Lower leg skin (tissue), 3 donors: ENCODE results near the gene POFUT2.

ENCODE experiments used
- POLR2A ChIP-seq, 2 donors: fragments of 450-650 bp; IDR thresholded peaks; one replicate each; pipeline ENCODE4 v1.6.1; 2016 to 2017; ENCODE audit warnings: antibody characterized with exemption in 2 of 2, mild to moderate bottlenecking in 1 of 2, moderate library complexity in 1 of 2
- TF ChIP-seq, protein P1 (sequence below), 3 donors: fragments of 450-650 bp; IDR thresholded peaks; one replicate each; pipeline ENCODE4 v1.5.1; 2016; ENCODE audit warnings: antibody characterized with exemption in 3 of 3, mild to moderate bottlenecking in 3 of 3, moderate library complexity in 2 of 3

DNA sequence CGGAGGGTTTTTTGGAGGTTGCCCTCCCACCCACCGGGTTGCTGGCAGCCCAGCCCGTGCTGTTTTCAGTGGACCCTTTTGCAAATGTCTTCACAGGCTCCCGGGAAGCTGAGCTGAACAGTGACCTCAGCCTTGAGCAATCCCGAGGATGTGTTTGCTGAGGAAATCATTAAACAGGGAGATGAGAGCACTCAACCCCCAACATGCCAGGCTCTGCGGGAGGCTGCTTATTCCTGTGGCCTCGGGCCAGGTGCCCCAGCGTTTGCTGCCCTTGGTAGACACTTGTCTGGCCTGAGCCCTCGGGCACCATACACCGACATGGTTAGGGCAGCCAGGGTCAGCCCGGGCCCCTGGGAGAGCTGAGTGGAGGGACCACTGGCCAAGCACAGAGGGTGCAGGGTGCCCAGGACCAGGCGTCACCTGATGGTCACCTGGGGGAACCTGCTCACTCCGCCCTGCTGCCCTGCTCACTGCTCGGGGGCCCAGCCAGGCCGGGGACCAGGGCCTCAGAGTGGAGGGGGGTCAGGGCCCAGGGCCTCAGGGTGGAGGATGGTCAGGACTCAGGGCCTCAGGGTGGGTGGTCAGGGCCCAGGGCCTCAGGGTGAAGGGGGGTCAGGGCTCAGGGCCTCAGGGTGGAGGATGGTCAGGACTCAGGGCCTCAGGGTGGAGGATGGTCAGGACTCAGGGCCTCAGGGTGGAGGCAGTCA, 42.5 kb upstream of the POFUT2 start:
- no peak for TF ChIP-seq POLR2A (IDR thresholded peaks at IDR 0.05)
- TF ChIP-seq, protein P1, sequence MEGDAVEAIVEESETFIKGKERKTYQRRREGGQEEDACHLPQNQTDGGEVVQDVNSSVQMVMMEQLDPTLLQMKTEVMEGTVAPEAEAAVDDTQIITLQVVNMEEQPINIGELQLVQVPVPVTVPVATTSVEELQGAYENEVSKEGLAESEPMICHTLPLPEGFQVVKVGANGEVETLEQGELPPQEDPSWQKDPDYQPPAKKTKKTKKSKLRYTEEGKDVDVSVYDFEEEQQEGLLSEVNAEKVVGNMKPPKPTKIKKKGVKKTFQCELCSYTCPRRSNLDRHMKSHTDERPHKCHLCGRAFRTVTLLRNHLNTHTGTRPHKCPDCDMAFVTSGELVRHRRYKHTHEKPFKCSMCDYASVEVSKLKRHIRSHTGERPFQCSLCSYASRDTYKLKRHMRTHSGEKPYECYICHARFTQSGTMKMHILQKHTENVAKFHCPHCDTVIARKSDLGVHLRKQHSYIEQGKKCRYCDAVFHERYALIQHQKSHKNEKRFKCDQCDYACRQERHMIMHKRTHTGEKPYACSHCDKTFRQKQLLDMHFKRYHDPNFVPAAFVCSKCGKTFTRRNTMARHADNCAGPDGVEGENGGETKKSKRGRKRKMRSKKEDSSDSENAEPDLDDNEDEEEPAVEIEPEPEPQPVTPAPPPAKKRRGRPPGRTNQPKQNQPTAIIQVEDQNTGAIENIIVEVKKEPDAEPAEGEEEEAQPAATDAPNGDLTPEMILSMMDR (IDR thresholded peaks at IDR 0.05), result no peak
